GM12873 (cell line): ENCODE results near the gene GATAD2B.

Experiments
- TF ChIP-seq, protein P1 (sequence below): IDR thresholded peaks from 2 replicates; pipeline ENCODE4 v1.5.1; 2012; ENCODE audit warnings: low read depth, mild to moderate bottlenecking, moderate library complexity, low read length, control low read depth; ENCODE audit not compliant: insufficient read depth; ENCODE audit errors: missing control alignments

Gene GATAD2B

GRCh38 chr1:153888533-153888932 lies 34.2 kb downstream of the GATAD2B start:
- TF ChIP-seq, protein P1, sequence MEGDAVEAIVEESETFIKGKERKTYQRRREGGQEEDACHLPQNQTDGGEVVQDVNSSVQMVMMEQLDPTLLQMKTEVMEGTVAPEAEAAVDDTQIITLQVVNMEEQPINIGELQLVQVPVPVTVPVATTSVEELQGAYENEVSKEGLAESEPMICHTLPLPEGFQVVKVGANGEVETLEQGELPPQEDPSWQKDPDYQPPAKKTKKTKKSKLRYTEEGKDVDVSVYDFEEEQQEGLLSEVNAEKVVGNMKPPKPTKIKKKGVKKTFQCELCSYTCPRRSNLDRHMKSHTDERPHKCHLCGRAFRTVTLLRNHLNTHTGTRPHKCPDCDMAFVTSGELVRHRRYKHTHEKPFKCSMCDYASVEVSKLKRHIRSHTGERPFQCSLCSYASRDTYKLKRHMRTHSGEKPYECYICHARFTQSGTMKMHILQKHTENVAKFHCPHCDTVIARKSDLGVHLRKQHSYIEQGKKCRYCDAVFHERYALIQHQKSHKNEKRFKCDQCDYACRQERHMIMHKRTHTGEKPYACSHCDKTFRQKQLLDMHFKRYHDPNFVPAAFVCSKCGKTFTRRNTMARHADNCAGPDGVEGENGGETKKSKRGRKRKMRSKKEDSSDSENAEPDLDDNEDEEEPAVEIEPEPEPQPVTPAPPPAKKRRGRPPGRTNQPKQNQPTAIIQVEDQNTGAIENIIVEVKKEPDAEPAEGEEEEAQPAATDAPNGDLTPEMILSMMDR, result no peak

DNA sequence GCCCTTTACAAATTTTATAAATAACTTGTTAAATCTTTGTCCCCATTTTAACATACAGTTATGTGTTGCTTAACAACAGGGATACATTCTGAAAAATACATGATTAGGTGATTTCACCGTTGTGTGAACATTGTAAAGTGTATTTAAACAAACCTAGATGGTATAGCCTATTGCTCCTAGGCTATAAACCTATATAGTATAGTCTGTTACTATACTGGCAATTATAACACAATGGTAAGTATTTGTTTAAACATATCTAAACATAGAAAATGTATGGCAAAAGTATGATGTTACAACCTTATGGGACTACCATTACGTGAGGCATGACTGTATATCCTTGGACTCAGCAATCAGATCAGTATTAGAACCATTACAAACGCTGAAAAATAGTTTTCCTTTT lies 36.6 kb downstream of the GATAD2B start:
- TF ChIP-seq, protein P1, result no peak

DNA sequence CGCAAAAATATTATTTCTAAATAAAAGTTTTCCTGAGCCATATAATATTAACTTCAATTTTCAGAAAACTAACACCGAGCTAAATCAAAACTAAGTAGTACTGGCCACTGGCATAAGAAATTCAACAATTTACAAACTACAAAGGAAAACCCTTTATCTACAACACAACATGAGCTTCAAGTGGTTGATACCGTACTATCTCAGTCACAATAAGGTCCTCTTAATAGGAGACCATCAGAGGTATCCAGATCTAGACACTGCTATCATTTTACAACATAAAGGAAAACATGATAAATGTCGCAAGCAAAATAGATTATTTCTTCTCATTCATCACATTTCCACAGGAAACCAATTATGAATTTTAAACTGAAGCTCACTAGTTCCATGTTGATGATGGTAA lies 39.5 kb downstream of the GATAD2B start:
- TF ChIP-seq, protein P1, result no peak

GRCh38 chr1:153882296-153882912 lies 40.4 kb downstream of the GATAD2B start:
- TF ChIP-seq, protein P1, result no peak

DNA sequence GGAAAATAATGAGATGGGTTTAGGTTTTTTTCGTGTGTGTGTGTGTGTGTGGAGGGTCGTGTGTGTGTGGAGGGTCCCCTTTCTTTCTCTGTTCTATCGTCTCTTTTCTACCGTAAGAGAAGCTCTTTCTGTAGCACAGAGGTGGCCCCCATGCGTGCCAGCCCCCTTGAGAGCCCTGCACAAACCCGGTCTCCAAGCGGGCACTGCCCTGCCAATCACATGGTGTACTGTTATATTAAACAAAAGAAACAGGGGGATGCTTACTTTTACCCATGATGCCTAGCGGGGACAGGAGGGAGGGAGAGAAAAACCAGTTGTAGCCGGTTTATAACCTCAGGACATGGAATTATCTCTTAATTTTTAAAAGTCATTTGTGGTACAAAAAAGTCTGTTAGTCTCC lies 41.0 kb downstream of the GATAD2B start:
- TF ChIP-seq, protein P1, result no peak

DNA sequence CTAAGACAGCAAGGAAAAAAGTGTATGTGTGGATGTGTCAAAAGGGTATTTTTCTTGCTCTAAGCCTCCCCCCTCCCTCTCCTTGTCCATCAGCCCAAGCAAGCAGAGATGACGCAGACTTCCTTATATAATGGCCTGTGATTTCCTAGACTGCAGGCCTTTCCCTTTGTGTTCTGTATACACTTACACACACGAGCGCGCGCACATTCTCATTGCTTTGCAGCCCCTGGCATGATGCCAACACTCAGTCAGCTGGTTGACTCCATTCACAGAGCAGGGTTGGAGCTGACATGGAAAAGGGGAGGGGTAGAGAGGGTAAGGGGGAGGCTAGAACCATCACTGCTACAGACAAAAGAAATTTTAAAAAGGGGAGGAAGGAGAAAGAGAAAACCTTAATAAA lies 41.8 kb downstream of the GATAD2B start:
- TF ChIP-seq, protein P1, result no peak

DNA sequence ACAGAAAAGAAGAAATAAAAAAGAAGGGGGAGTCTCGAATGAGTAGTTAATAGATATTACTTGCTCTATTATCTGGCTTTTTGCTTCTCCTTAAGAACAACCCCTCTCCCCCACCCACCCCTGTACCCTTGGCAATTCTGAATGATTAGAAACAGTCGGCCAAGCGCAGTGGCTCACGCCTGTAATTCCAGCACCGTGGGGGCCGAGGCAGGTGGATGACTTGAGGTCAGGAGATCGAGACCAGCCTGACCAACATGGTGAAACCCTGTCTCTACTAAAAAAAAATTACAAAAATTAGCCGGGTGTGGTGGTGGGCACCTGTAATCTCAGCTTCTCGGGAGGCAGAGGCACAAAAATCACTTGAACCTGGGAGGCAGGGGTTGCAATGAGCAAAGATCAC lies 42.7 kb downstream of the GATAD2B start:
- TF ChIP-seq, protein P1, result no peak

DNA sequence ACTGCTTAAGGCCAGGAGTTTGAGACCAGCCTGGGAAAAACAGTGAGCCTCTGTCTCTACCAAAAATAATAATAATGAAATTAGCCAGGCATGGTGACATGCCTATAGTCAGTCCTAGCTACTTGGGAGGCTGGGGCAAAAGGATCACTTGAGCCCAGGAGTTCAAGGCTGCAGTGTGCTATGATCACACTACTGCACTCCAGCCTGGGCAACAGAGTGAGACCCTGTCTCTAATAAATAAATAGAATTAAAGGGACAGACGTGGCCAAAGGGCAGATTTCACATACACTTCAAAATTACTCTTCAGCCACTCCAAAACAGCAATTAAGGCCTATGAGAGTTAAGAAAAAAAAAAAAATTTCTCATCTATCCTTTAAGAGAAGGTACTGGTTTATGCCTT lies 45.7 kb downstream of the GATAD2B start:
- TF ChIP-seq, protein P1, result no peak
